AG04450 (cell line): ENCODE data around the gene DNPEP. TPM values are rescaled to one million over a fixed set of nuclear protein-coding genes. Genes with fewer than 3 reads are reported as not detected.

Experiments used
- CTCF ChIA-PET: fragments of 300-600, 350-600 bp; formaldehyde crosslinking; extraction: SDS; loops from one replicate; lab custom pipeline; 2022; ENCODE audit warnings: antibody characterized with exemption, inconsistent platforms; lab: Charles Lee
- POLR2A ChIA-PET: fragments of 350-600 bp; formaldehyde crosslinking; extraction: SDS; loops from one replicate; lab custom pipeline; 2021; ENCODE audit warnings: antibody characterized with exemption, inconsistent platforms; lab: Yijun Ruan, JAX
- DNase-seq: peaks from one replicate; pipeline ENCODE4 v3.0.0-alpha.2; 2011; ENCODE audit warnings: low read depth, low spot score
- H3K27ac ChIP-seq: one replicate; pipeline ENCODE4 v1.5.1; 2012; ENCODE audit warnings: low read depth, low read length, control low read depth
- H3K27me3 ChIP-seq: one replicate; pipeline ENCODE4 v1.6.0; 2012; ENCODE audit warnings: low read length; ENCODE audit not compliant: control insufficient read depth, insufficient read depth
- H3K4me3 ChIP-seq: 2 replicates; pipeline ENCODE4 v1.5.1; 2011; ENCODE audit warnings: mild to moderate bottlenecking, low read depth, low read length, control low read depth
- H3K9me3 ChIP-seq: 2 replicates; pipeline ENCODE4 v1.5.1; 2012; ENCODE audit warnings: low read length; ENCODE audit not compliant: control insufficient read depth, insufficient read depth
- CTCF ChIP-seq: IDR thresholded peaks from 2 replicates; pipeline ENCODE4 v1.5.1; 2011; ENCODE audit warnings: low read depth, low read length, control low read depth, inconsistent platforms
- polyA plus RNA-seq: library from polyadenylated mRNA; depleted of rRNA; stranded (reverse); fragments of >200 nt; gene quantifications from 2 replicates; pipeline ENCODE4 v1.2.3, GENCODE V29; 2011

DNPEP gene
- polyA plus RNA-seq, 1 experiment, result 41.5 TPM

GRCh38 chr2:219344751-219345430 is 42.8 kb downstream of the DNPEP start:
- Histone ChIP-seq H3K27me3 (peaks cover 17% of the 10 kb centered on the region), H3K9me3 (no peaks in the 10 kb centered on the region), H3K27ac (no peak overlapping the region), H3K4me3 (no peak overlapping the region)
- CTCF ChIA-PET, result interaction anchor here (0.5 to 0.7 kb wide), 2 partner anchors 15 to 176 kb away, joined by 3 to 4 read pairs; no protein-coding TSS in a partner anchor
- TF ChIP-seq CTCF, result no peak
- POLR2A ChIA-PET, result no interaction called here
- DNase-seq, result no peak

- Histone ChIP-seq H3K27me3 (peaks cover 35% of the 10 kb centered on the region), H3K4me3 (no peak overlapping the region), H3K27ac (no peak overlapping the region), H3K9me3 (peaks cover 5% of the 10 kb centered on the region; the same call in 1 of the 2 replicates)
- ChIA-PET CTCF (no interaction called here), POLR2A (no interaction called here)
- TF ChIP-seq CTCF, result no peak
- no peak for DNase-seq
Observed at GRCh38 chr2:219335373-219335786, 52.3 kb downstream of the DNPEP start.

- CTCF ChIA-PET, result interaction anchor here (1.0 to 2.3 kb wide), 2 partner anchors 13 to 39 kb away, joined by 3 to 5 read pairs; no protein-coding TSS in a partner anchor
Observed at GRCh38 chr2:219334076-219334475, 53.6 kb downstream of the DNPEP start.

GRCh38 chr2:219332542-219332941 is 55.2 kb downstream of the DNPEP start, which contains the start of gene RESP18:
TSS of gene RESP18 (minus strand) at chr2:219332744.
- no peak for DNase-seq
- CTCF ChIA-PET, result interaction anchor here (2.3 kb wide), 1 partner anchor 38 kb away, joined by 5 read pairs; no protein-coding TSS in a partner anchor
- Histone ChIP-seq H3K4me3 (no peak within 1 kb of the TSS), H3K27me3 (peaks cover 43% of the 10 kb centered on the region), H3K9me3 (peaks cover 5% of the 10 kb centered on the region; the same call in 1 of the 2 replicates), H3K27ac (no peak within 1 kb of the TSS)
- no peak for TF ChIP-seq CTCF
- POLR2A ChIA-PET, result no interaction called here

More at GRCh38 chr2:219334076-219334475, 53.6 kb downstream of the DNPEP start:
- H3K9me3 ChIP-seq, result peaks cover 5% of the 10 kb centered on the region; the same call in 1 of the 2 replicates
- POLR2A ChIA-PET, result interaction anchor here (0.6 kb wide), 1 partner anchor 25 kb away, joined by 3 read pairs; the partner anchor contains the start of gene PTPRN
- no peak overlapping the region for H3K4me3 ChIP-seq
- H3K27ac ChIP-seq, result no peak overlapping the region
- TF ChIP-seq CTCF, result no peak
- peaks cover 42% of the 10 kb centered on the region for H3K27me3 ChIP-seq
- no peak for DNase-seq

- Histone ChIP-seq H3K4me3 (no peak overlapping the region), H3K27ac (no peak overlapping the region), H3K27me3 (peaks cover 49% of the 10 kb centered on the region), H3K9me3 (peaks cover 5% of the 10 kb centered on the region; the same call in 1 of the 2 replicates)
- no peak for TF ChIP-seq CTCF
- POLR2A ChIA-PET, result no interaction called here
- CTCF ChIA-PET, result interaction anchor here (1.2 kb wide), 1 partner anchor 37 kb away, joined by 3 read pairs; no protein-coding TSS in a partner anchor
- no peak for DNase-seq
Observed at GRCh38 chr2:219331560-219332213, 56.0 kb downstream of the DNPEP start.
